ENCODE data around the gene ECHS1. TPM values are rescaled to one million over a fixed set of nuclear protein-coding genes. Genes with fewer than 3 reads are reported as not detected.
A peak's percentile ranks its signal among the peaks of the same experiment; 100 is the strongest.

Gene ECHS1
- total and polyA plus RNA-seq, 7 donors = 83.2 to 151 (median 121) TPM

DNA sequence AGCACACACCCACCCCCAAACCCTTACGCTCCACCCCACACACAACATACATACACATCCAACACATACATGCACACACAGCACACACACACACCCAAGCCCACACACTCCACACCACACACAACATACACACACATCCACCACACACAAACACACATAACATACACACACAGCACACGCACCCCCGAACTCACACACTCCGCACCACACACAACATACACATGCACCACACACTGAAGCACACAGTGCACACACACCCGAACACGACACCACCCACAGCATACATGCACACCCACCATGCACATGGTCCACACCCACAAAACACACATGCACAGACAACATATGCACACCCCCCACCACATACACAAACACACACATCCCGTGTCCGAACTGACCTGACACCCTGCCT lies 24.0 kb downstream of the ECHS1 start:
- intact Hi-C loops (cut with DNase I) = no loop called here
- Histone ChIP-seq H3K27ac (no peak overlapping the region), H3K9me3 (no peaks in the 10 kb centered on the region), H3K4me3 (no peak overlapping the region), H3K4me1 (no peaks in the 10 kb centered on the region), H3K27me3 (ENCODE audit: insufficient read depth in 3 of 3, low read length in 2 of 3) (peaks cover 0 to 51% (median 11%) of the 10 kb centered on the region in 3 donors), H3K36me3 (ENCODE audit: insufficient read depth in 1 of 2, low read depth in 1 of 2) (no peaks in the 10 kb centered on the region)
- TF ChIP-seq, protein P1, sequence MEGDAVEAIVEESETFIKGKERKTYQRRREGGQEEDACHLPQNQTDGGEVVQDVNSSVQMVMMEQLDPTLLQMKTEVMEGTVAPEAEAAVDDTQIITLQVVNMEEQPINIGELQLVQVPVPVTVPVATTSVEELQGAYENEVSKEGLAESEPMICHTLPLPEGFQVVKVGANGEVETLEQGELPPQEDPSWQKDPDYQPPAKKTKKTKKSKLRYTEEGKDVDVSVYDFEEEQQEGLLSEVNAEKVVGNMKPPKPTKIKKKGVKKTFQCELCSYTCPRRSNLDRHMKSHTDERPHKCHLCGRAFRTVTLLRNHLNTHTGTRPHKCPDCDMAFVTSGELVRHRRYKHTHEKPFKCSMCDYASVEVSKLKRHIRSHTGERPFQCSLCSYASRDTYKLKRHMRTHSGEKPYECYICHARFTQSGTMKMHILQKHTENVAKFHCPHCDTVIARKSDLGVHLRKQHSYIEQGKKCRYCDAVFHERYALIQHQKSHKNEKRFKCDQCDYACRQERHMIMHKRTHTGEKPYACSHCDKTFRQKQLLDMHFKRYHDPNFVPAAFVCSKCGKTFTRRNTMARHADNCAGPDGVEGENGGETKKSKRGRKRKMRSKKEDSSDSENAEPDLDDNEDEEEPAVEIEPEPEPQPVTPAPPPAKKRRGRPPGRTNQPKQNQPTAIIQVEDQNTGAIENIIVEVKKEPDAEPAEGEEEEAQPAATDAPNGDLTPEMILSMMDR (IDR thresholded peaks at IDR 0.05) = no peak
- ATAC-seq (no peak), DNase-seq (no peak)
- 81 to 85% (median 82%) methylated on average over 8 of the region's 8 CpGs for WGBS, 3 donors

DNA sequence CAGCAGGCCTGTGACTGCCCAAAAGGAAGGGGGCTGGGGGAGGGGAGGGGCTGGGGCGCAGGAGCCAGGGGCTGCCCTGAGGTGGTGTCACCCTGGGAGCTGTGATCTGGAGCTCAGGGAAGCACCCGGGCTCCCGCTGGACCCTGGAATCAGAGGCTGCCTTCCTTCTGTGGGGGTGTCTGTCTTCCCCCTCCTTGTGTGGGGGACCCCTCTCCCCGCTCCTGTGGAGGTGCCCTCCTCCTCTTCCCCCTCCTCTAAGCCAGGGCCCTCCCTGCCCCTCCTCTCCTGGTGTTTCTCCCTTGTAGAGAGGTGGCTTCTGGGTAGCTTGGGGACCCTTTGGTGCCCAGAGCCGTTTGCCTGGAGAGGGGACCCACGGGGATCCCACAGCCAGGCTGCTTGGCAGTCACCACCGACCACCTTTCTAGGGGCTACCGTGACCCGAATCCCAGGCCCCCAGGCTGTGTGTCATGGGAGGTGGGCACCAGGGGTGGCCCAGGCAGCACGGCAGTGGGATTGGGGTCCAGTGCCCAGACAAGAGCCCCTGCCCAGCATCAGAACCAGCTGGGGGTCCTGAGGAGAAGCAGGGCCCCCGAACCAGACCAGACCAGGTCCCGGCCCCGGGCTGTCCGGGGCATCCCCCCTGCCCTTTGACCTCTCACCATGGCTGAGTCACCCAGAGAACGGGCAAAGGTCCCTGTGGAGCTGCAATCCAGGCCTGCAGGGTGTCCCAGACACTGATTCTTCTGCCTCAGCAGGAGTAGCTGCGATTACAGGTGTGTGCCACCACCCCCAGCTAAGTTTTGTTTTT lies 25.2 kb downstream of the ECHS1 start:
- Histone ChIP-seq H3K36me3 (ENCODE audit: insufficient read depth in 1 of 2, low read depth in 1 of 2) (no peaks in the 10 kb centered on the region), H3K27ac (no peak overlapping the region), H3K4me1 (no peaks in the 10 kb centered on the region), H3K27me3 (ENCODE audit: insufficient read depth in 3 of 3, low read length in 2 of 3) (peaks cover 0 to 61% (median 14%) of the 10 kb centered on the region in 3 donors), H3K4me3 (no peak overlapping the region), H3K9me3 (no peaks in the 10 kb centered on the region)
- DNase-seq (no peak), ATAC-seq (no peak)
- 49 to 58% (median 53%) methylated on average over 15 to 16 of the region's 16 CpGs for WGBS, 3 donors
- intact Hi-C loops (cut with DNase I) = no loop called here
- TF ChIP-seq, protein P1 (IDR thresholded peaks at IDR 0.05) = no peak

DNA sequence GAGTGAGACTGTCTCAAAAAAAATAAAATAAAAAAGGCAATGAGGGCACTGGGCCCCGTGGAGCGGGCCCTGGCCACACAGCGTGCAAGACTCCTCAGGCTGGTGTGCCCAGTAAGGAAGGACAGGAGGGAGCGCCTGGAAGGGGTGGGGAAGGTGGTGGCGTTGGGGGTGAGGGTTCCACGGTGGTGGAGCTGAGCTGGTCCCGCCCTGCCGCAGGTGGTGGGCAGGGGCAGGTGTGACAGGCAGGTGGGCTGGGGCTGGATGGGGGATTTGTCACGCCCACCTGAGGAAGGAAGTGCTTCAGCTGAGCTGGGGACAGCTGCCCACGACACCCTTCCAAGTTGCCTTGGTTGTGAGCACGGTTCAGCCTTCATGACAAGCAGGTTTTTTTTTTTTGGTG lies 26.7 kb downstream of the ECHS1 start:
- Histone ChIP-seq H3K27ac (no peak overlapping the region), H3K36me3 (ENCODE audit: insufficient read depth in 1 of 2, low read depth in 1 of 2) (no peaks in the 10 kb centered on the region), H3K4me1 (no peaks in the 10 kb centered on the region), H3K27me3 (ENCODE audit: insufficient read depth in 3 of 3, low read length in 2 of 3) (peaks cover 0 to 76% (median 14%) of the 10 kb centered on the region in 3 donors), H3K9me3 (no peaks in the 10 kb centered on the region), H3K4me3 (no peak overlapping the region)
- intact Hi-C loops (cut with DNase I) = no loop called here
- ATAC-seq (no peak), DNase-seq (peak in 1 of 2 donors; percentile 11)
- TF ChIP-seq, protein P1 (IDR thresholded peaks at IDR 0.05) = no peak
- WGBS, 3 donors = 51 to 56% (median 51%) methylated on average over 11 of the region's 11 CpGs

DNA sequence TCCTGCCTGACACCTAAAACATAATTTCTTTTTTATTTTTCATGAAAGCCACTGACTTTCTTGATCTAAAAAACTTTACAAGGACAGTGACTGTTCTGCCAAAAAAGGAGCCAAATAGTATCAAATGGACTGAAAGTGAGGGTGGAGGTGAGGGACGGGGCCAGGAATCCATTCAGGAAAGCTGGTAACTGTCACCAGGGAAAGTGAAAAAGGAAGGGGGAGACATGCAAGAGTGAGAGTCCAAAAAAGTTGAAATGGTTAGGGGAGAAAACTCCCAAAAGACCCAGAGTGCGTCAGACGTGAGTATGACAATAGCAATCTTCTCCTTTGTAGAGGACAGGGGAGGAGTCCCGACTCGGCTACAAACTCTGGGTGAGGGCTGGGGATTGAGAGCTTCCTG lies 28.9 kb downstream of the ECHS1 start:
- no peak for DNase-seq
- Histone ChIP-seq H3K4me3 (no peak overlapping the region), H3K36me3 (ENCODE audit: insufficient read depth in 1 of 2, low read depth in 1 of 2) (no peaks in the 10 kb centered on the region), H3K27ac (no peak overlapping the region), H3K27me3 (ENCODE audit: insufficient read depth in 3 of 3, low read length in 2 of 3) (peaks cover 0 to 81% (median 19%) of the 10 kb centered on the region in 3 donors), H3K4me1 (no peaks in the 10 kb centered on the region), H3K9me3 (no peaks in the 10 kb centered on the region)
- WGBS, 3 donors = 53 to 67% (median 57%) methylated on average over 5 of the region's 5 CpGs
- intact Hi-C loops (cut with DNase I) = no loop called here
- ATAC-seq = no peak
- TF ChIP-seq, protein P1 (IDR thresholded peaks at IDR 0.05) = no peak
